Activated CD4-positive, alpha-beta memory T cell treated with anti-CD3 and anti-CD28 coated beads, Interleukin-2, amount 10 ng/mL, durations not matched to agents 7 days and 5 days (primary cell): ENCODE results near the gene HTT. TPM values are rescaled to one million over a fixed set of nuclear protein-coding genes. Genes with fewer than 3 reads are reported as not detected.
"Not testable (repeated sequence)": the region's sequence is repeated elsewhere in the genome, so short reads cannot be mapped to it uniquely, and the experiment has no call there.

ENCODE experiments used
- CTCF ChIA-PET: fragments of 350-600 bp; sonication (Branson Sonifier 250); formaldehyde crosslinking; loops from one replicate; lab custom pipeline; 2021; ENCODE audit warnings: antibody characterized with exemption, inconsistent platforms; lab: Charles Lee
- POLR2A ChIA-PET: fragments of 350-600 bp; sonication (Branson Sonifier 250); formaldehyde crosslinking; loops from one replicate; lab custom pipeline; 2021; ENCODE audit warnings: antibody characterized with exemption; lab: Charles Lee
- DNase-seq: peaks from one replicate; pipeline ENCODE4 v3.0.0-alpha.2; 2020
- H3K27ac Mint-ChIP-seq: one replicate; pipeline ENCODE4 v1.8.0; 2021; ENCODE audit warnings: mild to moderate bottlenecking, mixed read lengths
- H3K27me3 Mint-ChIP-seq: one replicate; pipeline ENCODE4 v1.8.0; 2021; ENCODE audit warnings: mixed read lengths
- H3K36me3 Mint-ChIP-seq: one replicate; pipeline ENCODE4 v1.8.0; 2021; ENCODE audit warnings: low read depth, mixed read lengths
- H3K4me1 Mint-ChIP-seq: one replicate; pipeline ENCODE4 v1.8.0; 2021; ENCODE audit warnings: mixed read lengths
- H3K4me3 Mint-ChIP-seq: one replicate; pipeline ENCODE4 v1.8.0; 2021; ENCODE audit warnings: mild to moderate bottlenecking, mixed read lengths
- H3K9me3 Mint-ChIP-seq: one replicate; pipeline ENCODE4 v1.8.0; 2021; ENCODE audit warnings: mixed read lengths
- total RNA-seq, 2 experiments: library from RNA; stranded (reverse); gene quantifications; one replicate each; pipeline ENCODE4 v1.2.3, GENCODE V29; 2021

The HTT gene
- total RNA-seq, 2 experiments from 2014 or later, result 50.7 to 54.9 TPM

DNA sequence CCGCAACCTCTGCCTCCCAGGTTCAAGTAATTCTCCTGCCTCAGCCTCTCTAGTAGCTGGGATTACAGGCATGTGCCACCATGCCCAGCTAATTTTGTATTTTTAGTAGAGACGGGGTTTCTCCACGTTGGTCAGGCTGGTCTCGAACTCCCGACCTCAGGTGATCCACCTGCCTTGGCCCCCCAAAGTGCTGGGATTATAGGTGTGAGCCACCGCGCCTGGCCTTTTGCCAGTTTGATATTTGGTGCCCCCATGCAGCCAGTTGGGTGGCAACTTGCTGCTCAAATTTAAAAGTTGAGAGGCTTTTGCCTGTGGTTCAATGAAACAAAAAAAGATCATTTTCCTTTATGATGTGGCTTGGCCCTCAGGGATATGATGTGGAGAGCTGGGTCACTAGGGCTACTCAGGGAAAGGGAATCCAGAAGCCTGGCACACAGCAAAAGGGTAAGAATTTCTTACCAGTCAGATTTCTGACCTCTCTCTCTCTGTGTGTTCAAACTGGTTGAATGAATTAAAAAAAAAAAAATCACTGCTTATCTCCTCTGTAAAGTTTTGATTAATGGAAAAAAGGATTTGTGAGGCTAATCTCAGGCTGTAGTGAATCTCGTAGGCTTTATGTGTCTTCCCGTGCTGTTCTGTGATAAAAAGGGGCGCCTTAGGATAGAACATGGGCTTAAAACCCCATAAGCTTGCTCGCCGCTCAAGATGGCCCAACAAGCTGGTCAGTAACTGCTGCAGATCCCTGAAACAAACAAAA is 23.2 kb upstream of the HTT start:
- H3K27ac Mint-ChIP-seq, CTCF ChIA-PET, H3K4me3 Mint-ChIP-seq, DNase-seq, POLR2A ChIA-PET: not testable (repeated sequence)
- Mint-ChIP-seq H3K36me3 (peaks cover 14% of the 10 kb centered on the region), H3K4me1 (peaks cover 17% of the 10 kb centered on the region), H3K27me3 (peaks cover 29% of the 10 kb centered on the region), H3K9me3 (peaks cover 13% of the 10 kb centered on the region)

DNA sequence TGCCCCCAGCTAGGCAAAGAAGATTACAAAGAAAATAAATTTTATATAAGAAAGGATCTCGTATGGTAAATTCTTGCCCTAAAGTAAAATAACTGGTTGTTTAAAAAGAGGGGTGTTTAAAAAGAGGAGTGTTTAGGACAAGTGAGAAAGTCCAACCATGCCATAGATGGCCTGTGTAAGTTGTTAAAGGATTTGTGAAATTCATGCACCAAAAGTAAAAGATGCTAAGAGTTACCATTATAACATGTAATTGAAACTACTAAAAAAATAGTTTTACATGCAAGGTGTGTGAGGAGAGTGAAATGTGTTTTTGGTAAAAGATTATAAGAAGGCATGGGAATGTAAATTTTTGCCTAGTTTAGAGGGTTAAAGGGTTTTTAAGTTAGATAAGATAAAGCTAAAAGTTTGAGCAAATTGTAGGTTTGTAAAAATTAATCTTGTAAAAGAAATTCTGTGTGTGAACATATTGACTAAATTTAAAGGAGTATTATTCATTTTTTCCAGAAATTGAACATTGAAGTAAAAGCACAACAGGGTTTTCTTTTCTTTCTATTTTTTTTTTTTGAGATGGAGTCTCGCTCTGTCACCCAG is 20.2 kb upstream of the HTT start:
- DNase-seq, result no peak
- ChIA-PET CTCF (no interaction called here), POLR2A (no interaction called here)
- Mint-ChIP-seq H3K4me3 (no peak overlapping the region), H3K27me3 (peaks cover 21% of the 10 kb centered on the region), H3K9me3 (peaks cover 18% of the 10 kb centered on the region), H3K4me1 (no peaks in the 10 kb centered on the region), H3K36me3 (peaks cover 12% of the 10 kb centered on the region), H3K27ac (no peak overlapping the region)

DNA sequence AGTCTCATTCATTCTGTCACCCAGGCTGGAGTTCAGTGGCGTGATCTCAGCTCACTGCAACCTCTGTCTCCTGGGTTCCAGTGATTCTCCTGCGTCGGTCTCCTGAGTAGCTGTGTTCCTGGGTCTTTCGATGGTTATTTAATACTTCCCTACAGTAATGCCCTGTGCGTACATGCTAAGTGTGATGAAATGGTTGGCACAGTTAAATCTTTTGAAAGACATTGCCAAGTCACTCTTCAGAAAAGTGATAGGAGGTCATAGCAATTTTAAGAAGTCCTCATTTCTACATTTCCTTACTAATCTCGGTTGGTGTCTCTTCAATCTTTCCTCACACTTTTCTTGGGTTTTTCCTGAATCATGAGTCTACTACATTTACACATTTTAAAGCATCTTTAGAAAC is 14.5 kb upstream of the HTT start:
- no peak for DNase-seq
- CTCF ChIA-PET, result interaction anchor here (2.1 kb wide), 1 partner anchor 22 kb away, joined by 6 read pairs; no protein-coding TSS in a partner anchor
- peaks cover 9% of the 10 kb centered on the region for H3K36me3 Mint-ChIP-seq
- POLR2A ChIA-PET, result no interaction called here
- no peaks in the 10 kb centered on the region for H3K4me1 Mint-ChIP-seq
- H3K27me3 Mint-ChIP-seq, result peaks cover 7% of the 10 kb centered on the region
- H3K27ac Mint-ChIP-seq, result no peak overlapping the region
- H3K4me3 Mint-ChIP-seq, result no peak overlapping the region
- H3K9me3 Mint-ChIP-seq, result peaks cover 15% of the 10 kb centered on the region

DNA sequence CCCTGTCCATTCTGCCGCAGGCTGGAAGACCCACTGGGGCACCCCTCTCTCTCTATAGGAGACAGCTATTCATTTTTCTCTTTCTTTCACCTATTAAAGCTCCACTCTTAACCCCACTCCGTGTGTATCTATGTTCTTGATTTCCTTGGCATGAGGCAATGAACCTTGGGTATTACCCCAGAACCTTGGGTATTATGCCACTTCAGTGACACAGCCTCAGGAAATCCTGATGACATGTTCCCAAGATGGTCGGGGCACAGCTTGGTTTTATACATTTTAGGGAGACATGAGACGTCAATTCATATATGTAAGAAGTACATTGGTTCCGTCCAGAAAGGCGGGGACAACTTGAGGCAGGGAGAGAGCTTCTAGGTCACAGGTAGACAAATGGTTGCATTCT is 13.5 kb upstream of the HTT start:
- Mint-ChIP-seq H3K9me3 (peaks cover 9% of the 10 kb centered on the region), H3K27ac (no peak overlapping the region), H3K4me3 (no peak overlapping the region), H3K36me3 (peaks cover 2% of the 10 kb centered on the region), H3K4me1 (no peaks in the 10 kb centered on the region), H3K27me3 (peaks cover 9% of the 10 kb centered on the region)
- DNase-seq, result no peak
- ChIA-PET CTCF (no interaction called here), POLR2A (no interaction called here)

DNA sequence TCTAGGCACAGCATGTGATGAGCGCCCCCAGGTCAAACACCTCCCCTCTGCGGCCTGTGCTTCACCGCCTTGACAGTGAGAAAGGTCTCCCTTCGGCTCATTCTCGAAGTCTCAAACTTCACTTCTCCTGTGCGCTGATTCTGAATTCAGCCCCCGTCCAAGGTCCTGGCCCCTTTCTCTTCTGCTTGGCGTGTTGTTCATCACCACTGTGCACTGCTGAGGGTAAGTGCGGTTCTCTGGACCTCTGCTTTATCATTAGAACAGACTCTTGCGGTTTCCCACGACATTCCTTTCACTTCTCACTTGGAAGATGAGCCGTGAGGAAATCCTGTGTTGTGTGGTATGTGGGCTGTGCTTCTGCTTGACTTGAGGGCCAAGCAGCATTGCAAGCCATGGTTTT is 12.0 kb upstream of the HTT start:
- no peak for DNase-seq
- ChIA-PET CTCF (no interaction called here), POLR2A (no interaction called here)
- no peak overlapping the region for H3K27ac Mint-ChIP-seq
- H3K27me3 Mint-ChIP-seq, result peaks cover 9% of the 10 kb centered on the region
- no peaks in the 10 kb centered on the region for H3K9me3 Mint-ChIP-seq
- H3K4me1 Mint-ChIP-seq, result no peaks in the 10 kb centered on the region
- no peak overlapping the region for H3K4me3 Mint-ChIP-seq
- H3K36me3 Mint-ChIP-seq, result no peaks in the 10 kb centered on the region

DNA sequence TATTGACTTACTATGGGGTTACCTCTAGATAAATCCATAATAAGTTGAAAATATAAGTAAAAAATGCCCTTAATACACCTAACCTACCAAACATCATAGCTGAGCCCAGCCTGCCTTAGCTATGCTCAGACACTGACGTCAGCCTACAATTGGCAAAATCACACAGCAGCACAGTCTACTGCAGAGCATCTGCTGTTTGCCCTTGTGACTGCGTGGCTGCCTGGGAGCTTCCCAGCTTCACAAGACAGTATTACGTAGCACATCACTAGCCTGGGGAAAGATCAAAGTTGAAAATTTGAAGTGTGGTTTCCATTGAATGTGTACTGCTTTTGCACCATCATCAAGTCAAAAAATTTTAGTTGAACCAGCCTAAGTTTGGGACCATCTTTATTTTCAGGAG is 8.9 kb upstream of the HTT start:
- Mint-ChIP-seq H3K4me3 (no peak overlapping the region), H3K9me3 (no peaks in the 10 kb centered on the region), H3K27me3 (peaks cover 2% of the 10 kb centered on the region), H3K4me1 (no peaks in the 10 kb centered on the region), H3K36me3 (no peaks in the 10 kb centered on the region), H3K27ac (no peak overlapping the region)
- POLR2A ChIA-PET, result no interaction called here
- DNase-seq, result no peak
- CTCF ChIA-PET, result no interaction called here

DNA sequence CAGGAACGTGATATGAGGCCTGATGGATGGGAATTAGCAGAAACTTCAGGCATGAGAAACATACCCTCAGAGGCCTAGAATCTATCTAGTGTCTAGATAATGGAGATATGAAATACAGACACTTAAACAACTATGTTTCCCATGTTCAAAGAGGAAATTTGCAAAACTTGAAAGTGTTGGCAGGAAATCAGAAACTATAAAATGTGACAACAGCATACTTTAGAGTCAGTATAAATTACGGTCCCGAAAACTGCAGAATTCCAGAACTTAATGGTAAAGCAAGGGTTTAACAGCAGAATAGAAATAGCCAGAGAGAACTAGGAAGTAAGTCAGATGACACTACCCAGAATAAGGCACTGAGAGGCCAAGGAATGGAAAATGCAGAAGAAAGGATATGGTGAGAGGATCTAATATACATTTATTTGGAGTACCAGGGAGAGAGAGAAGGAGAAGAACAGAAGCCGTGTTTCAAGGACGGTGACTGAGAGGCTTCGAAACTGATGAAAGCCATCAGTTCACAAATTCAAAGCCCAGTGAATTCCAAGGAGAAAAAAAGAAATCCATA is 7.6 kb upstream of the HTT start:
- no peak for DNase-seq
- H3K4me1 Mint-ChIP-seq, result no peaks in the 10 kb centered on the region
- no peak overlapping the region for H3K27ac Mint-ChIP-seq
- ChIA-PET POLR2A (no interaction called here), CTCF (no interaction called here)
- H3K9me3 Mint-ChIP-seq, result no peaks in the 10 kb centered on the region
- peaks cover 2% of the 10 kb centered on the region for H3K27me3 Mint-ChIP-seq
- no peak overlapping the region for H3K4me3 Mint-ChIP-seq
- H3K36me3 Mint-ChIP-seq, result no peaks in the 10 kb centered on the region

DNA sequence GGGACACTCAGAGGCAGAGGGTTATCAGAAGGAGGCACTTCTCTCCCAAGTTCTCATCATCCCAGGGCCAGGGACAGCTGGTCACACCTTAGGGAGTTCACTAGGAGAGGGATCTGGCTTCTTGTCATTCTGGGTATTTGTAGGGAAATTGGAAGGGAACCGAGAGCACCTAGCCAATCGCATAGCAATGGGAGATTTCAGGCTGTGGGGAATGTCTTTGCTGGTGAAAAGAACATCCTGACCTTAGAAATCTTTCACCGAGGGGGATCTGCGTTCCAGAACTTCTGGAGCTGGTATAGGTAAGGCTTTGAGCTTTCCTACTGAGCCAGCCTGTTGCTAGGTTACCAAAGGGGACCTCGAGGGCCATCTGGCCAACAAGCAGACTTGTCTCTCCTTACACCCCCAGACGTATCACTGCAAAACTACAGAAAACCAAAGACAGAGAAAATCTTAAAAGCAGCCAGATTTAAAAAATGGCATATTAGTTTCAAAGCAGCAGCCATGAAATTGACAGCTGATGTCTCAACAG is 6.9 kb upstream of the HTT start:
- ChIA-PET CTCF (no interaction called here), POLR2A (no interaction called here)
- no peaks in the 10 kb centered on the region for H3K9me3 Mint-ChIP-seq

DNA sequence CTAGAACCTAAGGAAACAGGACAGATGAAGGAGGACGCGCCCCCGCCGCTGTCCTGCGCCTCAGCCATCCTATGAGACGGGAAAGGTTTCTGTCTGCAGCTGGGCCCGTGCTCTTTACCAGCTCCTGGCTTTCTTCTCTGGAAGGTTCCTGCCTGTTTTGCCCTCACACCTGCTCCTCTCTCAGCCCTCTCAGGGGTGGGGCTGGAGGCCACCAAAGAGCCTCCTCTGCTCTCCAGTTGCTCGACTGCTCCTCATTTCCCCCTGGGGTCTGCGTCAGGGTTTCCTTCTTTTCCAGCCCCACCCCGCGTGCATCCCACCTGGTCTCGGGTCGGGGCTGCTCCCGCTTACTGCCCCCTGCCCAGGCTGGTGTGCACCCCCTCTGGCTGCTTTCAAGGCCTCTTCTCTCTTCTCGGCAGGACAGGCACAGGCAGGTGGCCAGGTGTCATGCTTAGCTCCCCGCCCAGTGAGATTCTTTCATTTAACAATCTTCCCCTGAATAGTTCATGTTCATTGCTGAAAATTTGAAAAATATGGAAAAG is 4.8 kb upstream of the HTT start:
- no peak overlapping the region for H3K27ac Mint-ChIP-seq
- H3K36me3 Mint-ChIP-seq, result no peaks in the 10 kb centered on the region
- POLR2A ChIA-PET, result interaction anchor here (0.7 kb wide), 1 partner anchor 28 kb away, joined by 3 read pairs; no protein-coding TSS in a partner anchor
- H3K4me1 Mint-ChIP-seq, result no peaks in the 10 kb centered on the region
- no peak for DNase-seq
- no peak overlapping the region for H3K4me3 Mint-ChIP-seq
- CTCF ChIA-PET, result no interaction called here
- H3K9me3 Mint-ChIP-seq, result no peaks in the 10 kb centered on the region
- H3K27me3 Mint-ChIP-seq, result peaks cover 2% of the 10 kb centered on the region

More for the DNA sequence above, 6.9 kb upstream of the HTT start:
- no peaks in the 10 kb centered on the region for H3K4me1 Mint-ChIP-seq
- no peaks in the 10 kb centered on the region for H3K36me3 Mint-ChIP-seq
- DNase-seq, result no peak
- H3K27ac Mint-ChIP-seq, result no peak overlapping the region
- H3K4me3 Mint-ChIP-seq, result no peak overlapping the region
- peaks cover 2% of the 10 kb centered on the region for H3K27me3 Mint-ChIP-seq

DNA sequence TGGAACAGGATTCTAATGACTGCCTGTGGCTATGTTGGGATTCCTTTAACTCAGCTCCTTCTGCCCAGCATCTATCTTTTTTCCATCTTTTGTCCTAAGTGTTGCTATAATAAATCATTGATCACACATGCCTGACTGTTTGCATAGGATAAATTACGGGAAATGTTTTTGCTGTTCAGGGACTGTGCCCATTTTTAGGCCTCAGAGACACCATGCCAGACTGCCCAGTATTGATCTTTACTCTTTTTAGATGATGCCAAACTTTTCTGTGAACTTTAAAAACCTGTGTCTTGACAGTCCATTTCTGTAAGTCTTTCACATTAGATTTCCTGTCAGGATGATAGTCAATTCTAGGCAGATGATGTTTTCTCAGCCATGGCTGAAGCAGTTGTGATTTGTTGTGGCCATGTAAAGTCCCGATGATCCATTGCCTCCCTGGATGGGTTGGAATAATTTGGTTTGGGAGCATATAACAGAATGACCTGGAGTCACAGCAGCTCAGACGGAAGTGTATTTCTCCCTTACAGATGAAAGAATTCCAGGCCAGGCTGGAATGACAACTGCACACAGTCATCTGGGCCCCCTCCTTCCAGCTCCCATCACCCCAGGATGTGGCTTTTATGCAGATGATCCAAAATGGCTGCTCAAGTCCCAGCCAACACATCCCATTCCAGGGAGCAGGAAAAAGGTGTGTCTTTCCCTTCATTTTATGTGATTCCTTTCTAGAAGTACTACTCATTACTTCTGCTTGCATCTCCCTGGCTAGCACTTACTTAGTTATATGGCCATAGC is 3.6 kb upstream of the HTT start:
- Mint-ChIP-seq H3K36me3 (no peaks in the 10 kb centered on the region), H3K9me3 (no peaks in the 10 kb centered on the region), H3K4me3 (no peak overlapping the region), H3K27me3 (no peaks in the 10 kb centered on the region), H3K4me1 (peaks cover 8% of the 10 kb centered on the region), H3K27ac (no peak overlapping the region)
- ChIA-PET POLR2A (no interaction called here), CTCF (interaction anchor here (0.7 kb wide), 1 partner anchor 93 kb away, joined by 3 read pairs; no protein-coding TSS in a partner anchor)
- DNase-seq, result no peak

DNA sequence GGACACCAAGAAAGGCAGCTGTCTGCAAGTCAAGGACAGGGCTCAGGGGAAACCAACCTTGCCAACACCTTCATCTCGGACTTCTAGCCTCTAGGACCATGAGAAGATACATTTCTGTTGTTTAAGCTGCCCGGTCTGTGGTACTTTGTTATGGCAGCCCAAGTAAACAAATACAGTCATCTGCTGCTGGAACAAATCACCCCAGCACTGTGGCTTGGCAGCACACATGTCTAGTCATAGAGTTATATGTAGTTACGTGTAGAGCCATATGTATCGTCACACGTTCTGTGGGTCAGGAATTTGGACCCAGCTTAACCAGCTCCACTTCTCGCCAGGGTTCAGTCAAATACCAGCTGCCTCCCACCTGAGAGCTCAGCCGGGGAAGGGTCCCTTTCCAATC is 2.7 kb upstream of the HTT start:
- Mint-ChIP-seq H3K9me3 (no peaks in the 10 kb centered on the region), H3K4me3 (no peak overlapping the region), H3K27me3 (no peaks in the 10 kb centered on the region), H3K4me1 (peaks cover 15% of the 10 kb centered on the region), H3K27ac (no peak overlapping the region), H3K36me3 (no peaks in the 10 kb centered on the region)
- DNase-seq, result no peak
- POLR2A ChIA-PET, result no interaction called here
- CTCF ChIA-PET, result no interaction called here

DNA sequence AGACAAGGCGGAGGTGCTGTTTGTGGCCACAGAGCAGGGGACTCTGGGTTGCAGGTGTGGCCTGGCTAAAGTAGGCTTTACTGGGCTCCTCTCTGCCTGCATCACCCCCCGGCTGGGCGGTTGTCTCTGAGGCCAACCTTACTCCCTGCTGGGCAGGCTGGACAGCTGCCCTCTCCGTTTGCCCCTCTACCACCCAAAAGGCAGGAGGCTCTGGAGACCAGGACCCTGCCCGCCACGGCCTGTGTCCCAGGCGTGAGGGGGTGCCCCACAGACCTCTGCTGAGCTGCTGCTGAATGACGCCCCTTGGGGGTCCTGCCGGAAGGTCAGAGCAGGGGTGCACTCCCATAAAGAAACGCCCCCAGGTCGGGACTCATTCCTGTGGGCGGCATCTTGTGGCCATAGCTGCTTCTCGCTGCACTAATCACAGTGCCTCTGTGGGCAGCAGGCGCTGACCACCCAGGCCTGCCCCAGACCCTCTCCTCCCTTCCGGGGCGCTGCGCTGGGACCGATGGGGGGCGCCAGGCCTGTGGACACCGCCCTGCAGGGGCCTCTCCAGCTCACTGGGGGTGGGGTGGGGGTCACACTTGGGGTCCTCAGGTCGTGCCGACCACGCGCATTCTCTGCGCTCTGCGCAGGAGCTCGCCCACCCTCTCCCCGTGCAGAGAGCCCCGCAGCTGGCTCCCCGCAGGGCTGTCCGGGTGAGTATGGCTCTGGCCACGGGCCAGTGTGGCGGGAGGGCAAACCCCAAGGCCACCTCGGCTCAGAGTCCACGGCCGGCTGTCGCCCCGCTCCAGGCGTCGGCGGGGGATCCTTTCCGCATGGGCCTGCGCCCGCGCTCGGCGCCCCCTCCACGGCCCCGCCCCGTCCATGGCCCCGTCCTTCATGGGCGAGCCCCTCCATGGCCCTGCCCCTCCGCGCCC is 1.1 kb upstream of the HTT start:
- H3K27me3 Mint-ChIP-seq, result no peaks in the 10 kb centered on the region

More for the DNA sequence above, 1.1 kb upstream of the HTT start:
- H3K4me1 Mint-ChIP-seq, result peaks cover 23% of the 10 kb centered on the region
- no peak for DNase-seq
- H3K36me3 Mint-ChIP-seq, result no peaks in the 10 kb centered on the region
- no peak overlapping the region for H3K27ac Mint-ChIP-seq
- no peaks in the 10 kb centered on the region for H3K9me3 Mint-ChIP-seq
- no peak overlapping the region for H3K4me3 Mint-ChIP-seq
- ChIA-PET CTCF (interaction anchor here (1.1 kb wide), 1 partner anchor 36 kb away, joined by 4 read pairs; no protein-coding TSS in a partner anchor), POLR2A (interaction anchor here (0.6 to 3.0 kb wide), 5 partner anchors 16 to 128 kb away, joined by 3 to 11 read pairs (median 3); partner anchors contain the start of genes GRK4 and NOP14)
